ENCODE data around the gene DIS3L2.
"Not testable (repeated sequence)": the region's sequence is repeated elsewhere in the genome, so short reads cannot be mapped to it uniquely, and the experiment has no call there.

DIS3L2 gene

GRCh38 chr2:232348936-232349335 lies 387.4 kb downstream of the DIS3L2 start:
- DNase-seq (ENCODE audit: low read depth in 2 of 2), result no peak

GRCh38 chr2:232349546-232349945 lies 388.0 kb downstream of the DIS3L2 start:
- DNase-seq (ENCODE audit: low read depth in 2 of 2), result no peak

GRCh38 chr2:232349946-232350635 lies 388.6 kb downstream of the DIS3L2 start:
- no peak for DNase-seq (ENCODE audit: low read depth in 2 of 2)

GRCh38 chr2:232350804-232351685 lies 389.5 kb downstream of the DIS3L2 start:
- DNase-seq (ENCODE audit: low read depth in 2 of 2), result no peak

- no peak for DNase-seq (ENCODE audit: low read depth in 2 of 2)
Measured at GRCh38 chr2:232351686-232352510, 390.4 kb downstream of the DIS3L2 start.

- no peak for DNase-seq (ENCODE audit: low read depth in 2 of 2)
Measured at GRCh38 chr2:232352511-232353091, 391.1 kb downstream of the DIS3L2 start.

GRCh38 chr2:232353096-232353495 lies 391.6 kb downstream of the DIS3L2 start:
- DNase-seq (ENCODE audit: low read depth in 2 of 2), result no peak

GRCh38 chr2:232353660-232354059 lies 392.1 kb downstream of the DIS3L2 start:
- DNase-seq (ENCODE audit: low read depth in 2 of 2), result no peak

- no peak for DNase-seq (ENCODE audit: low read depth in 2 of 2)
Measured at GRCh38 chr2:232354069-232354468, 392.6 kb downstream of the DIS3L2 start.

GRCh38 chr2:232361646-232362045 lies 400.1 kb downstream of the DIS3L2 start:
- DNase-seq (ENCODE audit: low read depth in 2 of 2), result no peak

GRCh38 chr2:232362174-232362900 lies 400.8 kb downstream of the DIS3L2 start:
- DNase-seq (ENCODE audit: low read depth in 2 of 2), result no peak

- DNase-seq (ENCODE audit: low read depth in 2 of 2), result not testable (repeated sequence)
Measured at GRCh38 chr2:232363064-232363783, 401.7 kb downstream of the DIS3L2 start.

- DNase-seq (ENCODE audit: low read depth in 2 of 2), result no peak
Measured at GRCh38 chr2:232363784-232364615, 402.5 kb downstream of the DIS3L2 start.

GRCh38 chr2:232364806-232365594 lies 403.5 kb downstream of the DIS3L2 start:
- DNase-seq (ENCODE audit: low read depth in 2 of 2), result not testable (repeated sequence)

GRCh38 chr2:232365621-232366321 lies 404.3 kb downstream of the DIS3L2 start:
- DNase-seq (ENCODE audit: low read depth in 2 of 2), result no peak

- not testable (repeated sequence) for DNase-seq (ENCODE audit: low read depth in 2 of 2)
Measured at GRCh38 chr2:232366461-232366860, 404.9 kb downstream of the DIS3L2 start.

GRCh38 chr2:232367016-232367415 lies 405.5 kb downstream of the DIS3L2 start:
- DNase-seq (ENCODE audit: low read depth in 2 of 2), result no peak

Data from stimulated activated CD8-positive, alpha-beta memory T cell treated with anti-CD3 and anti-CD28 coated beads, Interleukin-2, amount 100 ng/mL, for 1 hour (primary cell).